ENCODE data around the gene FAM83F. TPM values are rescaled to one million over a fixed set of nuclear protein-coding genes. Genes with fewer than 3 reads are reported as not detected.

FAM83F gene
- total RNA-seq, 1 experiment from 2014 or later: 43.1 TPM

DNA sequence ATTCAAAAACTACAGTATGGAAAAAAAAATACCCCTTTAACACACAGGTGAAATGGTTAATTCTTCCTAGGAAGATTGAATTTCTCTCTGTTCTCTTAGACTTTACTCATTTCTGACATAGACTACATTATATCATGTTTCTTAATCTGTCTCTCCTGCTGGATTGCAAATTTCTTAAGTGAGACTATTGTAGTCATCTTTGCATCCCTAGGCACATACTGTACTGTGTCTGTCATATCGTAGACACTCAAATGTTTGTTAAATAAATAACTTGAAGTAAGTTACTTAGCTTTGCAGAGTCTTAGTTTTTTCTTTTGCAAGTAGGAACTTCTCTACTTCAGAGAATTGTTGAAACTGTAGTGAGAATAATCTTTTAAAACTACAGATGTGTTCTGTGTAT is 58.7 kb downstream of the FAM83F start (continued):
- TF ChIP-seq AR (CRISPR knock-in tag; IDR thresholded peaks at IDR 0.05) (no peak), GRHL2 (CRISPR knock-in tag; IDR thresholded peaks at IDR 0.05; ENCODE audit: insufficient replicate concordance, severe bottlenecking) (no peak), USF2 (CRISPR knock-in tag; IDR thresholded peaks at IDR 0.05) (no peak), NFATC4 (CRISPR knock-in tag; IDR thresholded peaks at IDR 0.05) (no peak), GABPB1 (CRISPR knock-in tag; IDR thresholded peaks at IDR 0.05) (no peak), MXD4 (CRISPR knock-in tag; IDR thresholded peaks at IDR 0.05; ENCODE audit: borderline replicate concordance) (no peak), GTF2I (CRISPR knock-in tag; conservative IDR thresholded peaks at IDR 0.05) (no peak), ZMAT4 (CRISPR knock-in tag; IDR thresholded peaks at IDR 0.05) (no peak), ATF3 (CRISPR knock-in tag; conservative IDR thresholded peaks at IDR 0.05) (no peak), CREB1 (CRISPR knock-in tag; IDR thresholded peaks at IDR 0.05) (no peak)
- TF ChIP-seq, protein P1, sequence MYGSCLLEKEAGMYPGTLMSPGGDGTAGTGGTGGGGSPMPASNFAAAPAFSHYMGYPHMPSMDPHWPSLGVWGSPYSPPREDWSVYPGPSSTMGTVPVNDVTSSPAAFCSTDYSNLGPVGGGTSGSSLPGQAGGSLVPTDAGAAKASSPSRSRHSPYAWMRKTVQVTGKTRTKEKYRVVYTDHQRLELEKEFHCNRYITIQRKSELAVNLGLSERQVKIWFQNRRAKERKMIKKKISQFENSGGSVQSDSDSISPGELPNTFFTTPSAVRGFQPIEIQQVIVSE (CRISPR knock-in tag; IDR thresholded peaks at IDR 0.05; ENCODE audit: borderline replicate concordance): no peak

DNA sequence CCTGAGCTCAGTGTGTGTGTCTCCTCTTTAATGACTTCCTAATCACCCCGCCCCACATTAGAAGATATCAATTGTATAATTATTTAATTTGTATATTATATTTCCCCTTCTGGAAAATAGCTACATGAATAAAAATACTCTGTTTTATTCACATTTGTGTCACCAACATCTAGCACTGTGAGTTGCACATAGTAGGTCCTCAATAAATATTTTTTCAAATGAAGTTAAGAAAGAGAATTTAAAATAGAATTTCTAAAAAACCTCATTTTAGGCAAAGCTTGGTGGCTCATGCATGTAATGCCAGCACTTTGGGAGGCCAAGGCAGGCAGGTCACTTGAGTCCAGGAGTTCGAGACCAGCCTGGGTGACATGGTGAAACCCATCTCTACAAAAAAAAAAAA is 59.7 kb downstream of the FAM83F start:
- Mint-ChIP-seq H3K4me3 (no peak overlapping the region), H3K9me3 (no peaks in the 10 kb centered on the region), H3K27ac (0 out of 2 replicates have a peak overlapping the region, but pooled peaks have one; percentile 46), H3K4me1 (peaks cover 51% of the 10 kb centered on the region), H3K36me3 (no peaks in the 10 kb centered on the region), H3K27me3 (ENCODE audit: low read depth) (no peaks in the 10 kb centered on the region)
- POLR2A ChIA-PET: interaction anchor here (3.1 kb wide), 1 partner anchor 11 kb away, joined by 11 read pairs; no protein-coding TSS in a partner anchor
- DNase-seq (ENCODE audit: low spot score) (no peak), ATAC-seq (no peak)
- CTCF ChIA-PET: interaction anchor here (1.3 to 2.0 kb wide), 2 partner anchors 10 to 121 kb away, joined by 4 to 5 read pairs; no protein-coding TSS in a partner anchor
- TF ChIP-seq JAZF1 (CRISPR knock-in tag; IDR thresholded peaks at IDR 0.05): no peak
- no peak for TF ChIP-seq E2F4 (CRISPR knock-in tag; IDR thresholded peaks at IDR 0.05; ENCODE audit: borderline replicate concordance, low read depth)
- TF ChIP-seq ZBTB43 (CRISPR knock-in tag; IDR thresholded peaks at IDR 0.05): no peak
- no peak for TF ChIP-seq PRRX2 (CRISPR knock-in tag; IDR thresholded peaks at IDR 0.05)
- TF ChIP-seq NR3C1 (CRISPR knock-in tag; conservative IDR thresholded peaks at IDR 0.05; ENCODE audit: low read depth): no peak
- no peak for TF ChIP-seq AR (CRISPR knock-in tag; IDR thresholded peaks at IDR 0.05)
- TF ChIP-seq, protein P2, sequence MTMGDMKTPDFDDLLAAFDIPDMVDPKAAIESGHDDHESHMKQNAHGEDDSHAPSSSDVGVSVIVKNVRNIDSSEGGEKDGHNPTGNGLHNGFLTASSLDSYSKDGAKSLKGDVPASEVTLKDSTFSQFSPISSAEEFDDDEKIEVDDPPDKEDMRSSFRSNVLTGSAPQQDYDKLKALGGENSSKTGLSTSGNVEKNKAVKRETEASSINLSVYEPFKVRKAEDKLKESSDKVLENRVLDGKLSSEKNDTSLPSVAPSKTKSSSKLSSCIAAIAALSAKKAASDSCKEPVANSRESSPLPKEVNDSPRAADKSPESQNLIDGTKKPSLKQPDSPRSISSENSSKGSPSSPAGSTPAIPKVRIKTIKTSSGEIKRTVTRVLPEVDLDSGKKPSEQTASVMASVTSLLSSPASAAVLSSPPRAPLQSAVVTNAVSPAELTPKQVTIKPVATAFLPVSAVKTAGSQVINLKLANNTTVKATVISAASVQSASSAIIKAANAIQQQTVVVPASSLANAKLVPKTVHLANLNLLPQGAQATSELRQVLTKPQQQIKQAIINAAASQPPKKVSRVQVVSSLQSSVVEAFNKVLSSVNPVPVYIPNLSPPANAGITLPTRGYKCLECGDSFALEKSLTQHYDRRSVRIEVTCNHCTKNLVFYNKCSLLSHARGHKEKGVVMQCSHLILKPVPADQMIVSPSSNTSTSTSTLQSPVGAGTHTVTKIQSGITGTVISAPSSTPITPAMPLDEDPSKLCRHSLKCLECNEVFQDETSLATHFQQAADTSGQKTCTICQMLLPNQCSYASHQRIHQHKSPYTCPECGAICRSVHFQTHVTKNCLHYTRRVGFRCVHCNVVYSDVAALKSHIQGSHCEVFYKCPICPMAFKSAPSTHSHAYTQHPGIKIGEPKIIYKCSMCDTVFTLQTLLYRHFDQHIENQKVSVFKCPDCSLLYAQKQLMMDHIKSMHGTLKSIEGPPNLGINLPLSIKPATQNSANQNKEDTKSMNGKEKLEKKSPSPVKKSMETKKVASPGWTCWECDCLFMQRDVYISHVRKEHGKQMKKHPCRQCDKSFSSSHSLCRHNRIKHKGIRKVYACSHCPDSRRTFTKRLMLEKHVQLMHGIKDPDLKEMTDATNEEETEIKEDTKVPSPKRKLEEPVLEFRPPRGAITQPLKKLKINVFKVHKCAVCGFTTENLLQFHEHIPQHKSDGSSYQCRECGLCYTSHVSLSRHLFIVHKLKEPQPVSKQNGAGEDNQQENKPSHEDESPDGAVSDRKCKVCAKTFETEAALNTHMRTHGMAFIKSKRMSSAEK (CRISPR knock-in tag; IDR thresholded peaks at IDR 0.05; ENCODE audit: borderline replicate concordance): no peak

All from WTC11 (cell line).